T follicular helper cell (primary cell): ENCODE data around the gene SLC25A45.

Experiments used
- DNase-seq: peaks from one replicate; pipeline ENCODE4 v3.0.0-alpha.2; 2020; ENCODE audit warnings: low read depth
- total RNA-seq, 2 experiments: gene quantifications; one replicate each; lab custom pipeline; 2026; lab: John Stamatoyannopoulos, UW

Gene SLC25A45
- 6.8 to 9.1 reads per million in 2 experiments for total RNA-seq

GRCh38 chr11:65382033-65382803, at the start of gene SLC25A45:
TSS of gene SLC25A45 (minus strand) at chr11:65382646. CDS start at chr11:65381951, 695 bp downstream.
- peak; percentile 87 for DNase-seq

GRCh38 chr11:65431451-65432099, 49.1 kb upstream of the SLC25A45 start:
- DNase-seq = no peak

- DNase-seq = no peak
Observed at GRCh38 chr11:65430406-65431217, 48.2 kb upstream of the SLC25A45 start.

GRCh38 chr11:65429724-65430405, 47.4 kb upstream of the SLC25A45 start:
- DNase-seq = no peak

GRCh38 chr11:65429068-65429681, 46.7 kb upstream of the SLC25A45 start:
- DNase-seq = no peak

- no peak for DNase-seq
Observed at GRCh38 chr11:65428578-65429067, 46.2 kb upstream of the SLC25A45 start.

- no peak for DNase-seq
Observed at GRCh38 chr11:65427691-65428577, 45.5 kb upstream of the SLC25A45 start.

- DNase-seq = no peak
Observed at GRCh38 chr11:65426839-65427690, 44.6 kb upstream of the SLC25A45 start.

GRCh38 chr11:65425971-65426838, 43.8 kb upstream of the SLC25A45 start:
- DNase-seq = no peak

- peak; percentile 81 for DNase-seq
Observed at GRCh38 chr11:65425105-65425970, 42.9 kb upstream of the SLC25A45 start.

- no peak for DNase-seq
Observed at GRCh38 chr11:65424205-65425104, 42.0 kb upstream of the SLC25A45 start.

GRCh38 chr11:65423516-65424204, 41.2 kb upstream of the SLC25A45 start:
- no peak for DNase-seq

- peak; percentile 72 for DNase-seq
Observed at GRCh38 chr11:65422633-65423515, 40.4 kb upstream of the SLC25A45 start, which contains the start of gene NEAT1. TSS of gene NEAT1 (plus strand) at chr11:65422798.
